ENCODE data around the gene HIVEP2. TPM values are rescaled to one million over a fixed set of nuclear protein-coding genes. Genes with fewer than 3 reads are reported as not detected.

Gene HIVEP2
- total and polyA plus RNA-seq, 2 donors from 2014 or later: 2.4 to 26.0 TPM

DNA sequence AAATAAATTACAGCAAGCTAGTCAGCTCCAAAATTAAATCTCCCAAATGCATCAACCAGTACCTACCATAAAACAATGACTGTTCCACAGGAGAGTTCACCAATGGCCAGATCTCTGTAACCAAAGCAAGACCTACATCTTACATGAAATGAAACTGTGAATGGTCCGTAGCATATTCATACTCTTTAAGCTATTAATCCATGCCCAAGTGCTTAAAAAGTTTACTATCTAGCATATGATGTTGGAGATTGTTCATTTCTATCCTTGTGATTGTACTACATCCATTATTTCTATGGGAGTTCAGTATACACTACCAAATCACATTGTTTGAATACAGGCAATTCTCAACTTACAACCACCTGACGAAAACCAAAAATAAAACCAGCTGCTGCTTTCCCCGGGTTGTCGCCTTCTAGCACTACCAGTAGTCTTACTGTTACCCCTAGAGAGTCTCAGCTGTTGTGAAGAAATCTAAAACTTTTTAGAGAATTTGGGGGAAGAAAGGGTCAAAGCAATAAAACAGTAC lies 38.0 kb downstream of the HIVEP2 start:
- Histone ChIP-seq H3K27me3 (ENCODE audit: control insufficient read depth, insufficient read depth, low read length) (no peaks in the 10 kb centered on the region), H3K36me3 (ENCODE audit: control insufficient read depth in 2 of 3, insufficient read depth in 3 of 3, low read length in 3 of 3) (no peaks in the 10 kb centered on the region), H3K9me3 (ENCODE audit: control insufficient read depth in 2 of 3, insufficient read depth in 1 of 3, low read length in 3 of 3) (no peaks in the 10 kb centered on the region), H3K4me3 (ENCODE audit: low read length in 3 of 3) (no peak overlapping the region), H3K9ac (ENCODE audit: low read length in 3 of 3) (no peak overlapping the region), H3K27ac (ENCODE audit: low read depth in 2 of 2, low read length in 2 of 2) (no peak overlapping the region), H3K4me1 (ENCODE audit: control insufficient read depth in 2 of 3, insufficient read depth in 2 of 3, low read depth in 1 of 3, low read length in 3 of 3) (no peaks in the 10 kb centered on the region)
- no peak for FAIRE-seq
- no peak for DNase-seq
- TF ChIP-seq CTCF (IDR thresholded peaks at IDR 0.05; ENCODE audit: borderline replicate concordance, extremely low read depth, insufficient read depth): no peak
- intact Hi-C loops (cut with DNase I): no loop called here

DNA sequence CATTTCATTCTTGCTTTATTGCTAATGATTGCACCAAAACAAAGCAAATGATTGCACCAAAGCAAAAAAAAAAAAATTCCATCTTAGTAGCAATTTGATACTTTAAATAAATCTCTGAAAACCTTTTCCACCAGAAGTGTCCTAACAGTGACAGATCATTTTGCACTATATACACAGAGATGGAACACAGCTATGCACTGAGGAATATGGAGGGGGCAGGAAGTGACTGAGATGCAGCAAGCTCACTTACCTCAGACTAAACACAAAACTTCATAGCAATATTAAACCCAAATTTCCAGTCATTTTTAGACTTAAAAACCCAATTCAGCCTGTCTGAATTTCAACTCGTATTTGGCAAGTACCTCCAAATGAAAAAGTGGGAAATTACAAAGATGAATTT lies 41.2 kb downstream of the HIVEP2 start:
- Histone ChIP-seq H3K27ac (ENCODE audit: low read depth in 2 of 2, low read length in 2 of 2) (no peak overlapping the region), H3K4me1 (ENCODE audit: control insufficient read depth in 2 of 3, insufficient read depth in 2 of 3, low read depth in 1 of 3, low read length in 3 of 3) (peaks cover 0 to 3% (median 0%) of the 10 kb centered on the region in 3 donors), H3K9ac (ENCODE audit: low read length in 3 of 3) (no peak overlapping the region), H3K9me3 (ENCODE audit: control insufficient read depth in 2 of 3, insufficient read depth in 1 of 3, low read length in 3 of 3) (no peaks in the 10 kb centered on the region), H3K36me3 (ENCODE audit: control insufficient read depth in 2 of 3, insufficient read depth in 3 of 3, low read length in 3 of 3) (no peaks in the 10 kb centered on the region), H3K4me3 (ENCODE audit: low read length in 3 of 3) (no peak overlapping the region), H3K27me3 (ENCODE audit: control insufficient read depth, insufficient read depth, low read length) (no peaks in the 10 kb centered on the region)
- intact Hi-C loops (cut with DNase I): no loop called here
- DNase-seq (no peak), FAIRE-seq (no peak)
- TF ChIP-seq CTCF (IDR thresholded peaks at IDR 0.05; ENCODE audit: borderline replicate concordance, extremely low read depth, insufficient read depth): no peak

DNA sequence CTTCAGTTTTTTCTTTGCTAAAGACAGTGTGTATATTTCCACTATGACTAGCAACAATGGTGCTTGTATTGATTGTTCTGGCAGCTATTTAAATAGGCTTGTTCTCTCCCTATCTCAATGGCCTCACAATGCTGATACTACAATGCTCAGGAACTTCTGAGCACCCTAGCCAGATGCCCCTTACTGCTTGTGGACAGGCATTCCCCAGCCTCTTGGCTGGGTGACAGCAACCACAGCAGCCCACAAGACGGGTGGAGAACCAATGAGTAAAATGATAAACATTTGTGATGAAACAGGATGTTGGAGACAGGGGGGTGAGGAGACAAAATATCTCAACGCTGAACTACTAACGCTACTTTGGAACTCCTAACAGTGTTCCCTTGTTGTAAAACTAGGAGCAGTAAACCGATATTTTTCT lies 42.3 kb downstream of the HIVEP2 start:
- H3K27ac ChIP-seq (ENCODE audit: low read depth in 2 of 2, low read length in 2 of 2): no peak overlapping the region
- no peak overlapping the region for H3K4me3 ChIP-seq (ENCODE audit: low read length in 3 of 3)
- H3K9ac ChIP-seq (ENCODE audit: low read length in 3 of 3): no peak overlapping the region
- H3K4me1 ChIP-seq (ENCODE audit: control insufficient read depth in 2 of 3, insufficient read depth in 2 of 3, low read depth in 1 of 3, low read length in 3 of 3): peaks cover 0 to 3% (median 0%) of the 10 kb centered on the region in 3 donors
- H3K27me3 ChIP-seq (ENCODE audit: control insufficient read depth, insufficient read depth, low read length): no peaks in the 10 kb centered on the region
- H3K9me3 ChIP-seq (ENCODE audit: control insufficient read depth in 2 of 3, insufficient read depth in 1 of 3, low read length in 3 of 3): no peaks in the 10 kb centered on the region
- DNase-seq: peak in 2 of 5 donors; percentile 19 to 84
- FAIRE-seq: no peak
- no peak for TF ChIP-seq CTCF (IDR thresholded peaks at IDR 0.05; ENCODE audit: borderline replicate concordance, extremely low read depth, insufficient read depth)
- H3K36me3 ChIP-seq (ENCODE audit: control insufficient read depth in 2 of 3, insufficient read depth in 3 of 3, low read length in 3 of 3): no peaks in the 10 kb centered on the region
- intact Hi-C loops (cut with DNase I): no loop called here

DNA sequence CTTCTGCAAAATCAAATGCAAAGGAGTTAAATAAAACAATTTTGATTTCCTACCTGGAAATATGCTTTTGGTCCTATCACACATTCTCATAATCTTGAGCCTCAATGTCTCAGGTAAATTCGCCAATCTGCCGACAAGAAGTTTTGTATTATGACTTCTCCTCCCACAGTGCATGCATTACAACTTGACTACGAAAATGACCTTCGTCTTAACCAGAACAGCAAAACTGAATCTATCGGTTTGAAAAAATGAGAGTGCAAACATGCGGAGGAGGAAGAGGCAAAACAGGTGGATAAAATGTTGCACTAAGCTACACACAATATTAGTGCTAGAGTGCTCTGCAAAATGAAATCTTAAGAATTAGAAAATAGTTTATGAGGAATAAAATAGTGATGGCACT lies 43.4 kb downstream of the HIVEP2 start:
- H3K36me3 ChIP-seq (ENCODE audit: control insufficient read depth in 2 of 3, insufficient read depth in 3 of 3, low read length in 3 of 3): no peaks in the 10 kb centered on the region
- intact Hi-C loops (cut with DNase I): no loop called here
- peaks cover 0 to 3% (median 0%) of the 10 kb centered on the region in 3 donors for H3K4me1 ChIP-seq (ENCODE audit: control insufficient read depth in 2 of 3, insufficient read depth in 2 of 3, low read depth in 1 of 3, low read length in 3 of 3)
- no peak overlapping the region for H3K27ac ChIP-seq (ENCODE audit: low read depth in 2 of 2, low read length in 2 of 2)
- TF ChIP-seq CTCF (IDR thresholded peaks at IDR 0.05; ENCODE audit: borderline replicate concordance, extremely low read depth, insufficient read depth): no peak
- no peaks in the 10 kb centered on the region for H3K9me3 ChIP-seq (ENCODE audit: control insufficient read depth in 2 of 3, insufficient read depth in 1 of 3, low read length in 3 of 3)
- no peak overlapping the region for H3K9ac ChIP-seq (ENCODE audit: low read length in 3 of 3)
- no peak for DNase-seq
- H3K27me3 ChIP-seq (ENCODE audit: control insufficient read depth, insufficient read depth, low read length): no peaks in the 10 kb centered on the region
- no peak overlapping the region for H3K4me3 ChIP-seq (ENCODE audit: low read length in 3 of 3)
- FAIRE-seq: no peak
